Left hindlimb (tissue), 1 donor: ENCODE results near the gene PTCHD4.

ENCODE experiments used
- DNase-seq: peaks from one replicate; pipeline ENCODE4 v3.0.0-alpha.2; 2018

The PTCHD4 gene

GRCh38 chr6:48099713-48100587 lies 11.0 kb downstream of the PTCHD4 start:
- DNase-seq = no peak

DNA sequence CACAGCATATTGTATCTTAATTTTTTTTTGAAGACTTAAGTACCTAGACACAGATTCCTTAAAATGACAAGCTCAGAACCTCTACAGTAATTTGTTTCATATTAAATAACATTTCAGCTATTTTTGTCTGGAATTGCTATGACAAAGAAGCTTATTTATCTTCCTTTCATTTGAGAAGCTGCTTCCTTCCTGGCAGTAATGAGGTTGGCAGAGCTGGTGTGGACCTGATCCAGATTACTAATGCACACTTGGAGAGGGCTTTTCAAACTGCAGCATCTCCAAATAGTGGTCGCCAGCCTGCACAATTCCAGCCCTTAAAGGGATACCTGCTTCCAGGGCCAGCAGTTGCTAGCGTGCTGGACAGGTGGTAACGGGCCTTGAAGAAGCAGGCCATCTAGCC lies 12.1 kb downstream of the PTCHD4 start:
- no peak for DNase-seq

DNA sequence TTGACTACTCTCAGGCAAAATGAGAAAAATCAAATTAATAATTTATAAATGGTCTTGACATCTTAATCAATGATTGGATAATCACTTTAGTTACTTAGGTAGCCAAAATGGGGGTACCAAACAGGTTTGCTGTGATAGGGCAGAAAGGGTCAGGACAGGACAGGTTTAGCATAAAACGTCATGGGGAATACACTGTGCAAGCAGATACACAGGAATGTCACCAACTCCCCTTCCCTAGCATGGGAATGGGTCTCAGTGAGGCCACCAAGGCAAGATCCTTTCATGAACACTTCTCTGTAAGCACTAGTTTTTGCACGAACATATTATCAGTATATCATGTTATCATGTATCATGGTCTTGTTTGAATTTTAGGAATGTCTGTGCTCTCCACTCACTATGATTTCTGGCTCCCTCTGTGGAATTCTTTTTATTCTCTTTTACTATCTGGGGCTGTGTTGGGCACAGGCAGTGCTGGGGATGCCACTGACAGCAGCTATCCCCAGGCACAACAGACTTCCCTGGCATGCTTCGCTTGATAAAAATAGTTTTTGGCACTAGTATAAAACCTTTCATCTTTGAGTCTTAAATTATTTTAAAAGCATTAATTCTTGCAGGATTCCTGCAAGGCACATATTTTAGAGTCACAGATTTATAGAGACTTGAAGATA lies 18.3 kb downstream of the PTCHD4 start:
- no peak for DNase-seq

DNA sequence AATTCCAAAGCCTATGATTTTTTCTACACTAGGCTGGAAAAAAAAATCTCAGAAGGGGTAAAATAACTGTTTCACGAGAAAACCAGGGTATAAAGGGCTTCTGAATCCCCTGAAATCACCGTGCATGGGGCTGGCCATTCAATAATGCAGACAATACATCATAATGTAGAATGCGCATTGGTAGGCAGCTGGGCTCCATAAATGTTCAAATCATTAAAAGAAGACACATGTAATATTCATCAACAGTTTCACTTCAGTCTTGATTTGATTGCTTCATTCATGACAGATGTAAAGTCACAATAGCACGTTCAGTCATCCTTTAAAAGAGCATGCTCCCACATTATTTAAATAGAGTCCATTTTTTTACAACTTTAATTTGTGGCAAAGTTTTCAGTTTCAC lies 20.5 kb downstream of the PTCHD4 start:
- DNase-seq = no peak

DNA sequence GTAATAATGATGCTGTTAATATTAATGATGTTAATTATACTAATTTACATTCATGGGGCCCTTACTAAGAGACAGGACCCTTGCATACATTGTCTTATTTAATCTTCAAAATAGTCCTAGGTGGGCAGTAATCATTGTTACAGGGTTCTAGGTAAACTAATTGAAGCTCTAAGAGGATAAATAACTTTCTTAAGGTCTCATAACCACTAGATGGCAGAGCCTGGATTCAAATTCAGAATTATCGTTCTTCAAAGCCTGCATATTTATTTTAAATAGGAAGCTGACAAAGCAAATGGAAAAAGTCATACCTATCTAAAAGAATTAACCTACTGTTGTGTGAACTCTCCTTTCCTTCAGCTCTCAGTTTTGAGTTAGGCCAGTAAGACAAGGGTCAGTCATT lies 23.5 kb downstream of the PTCHD4 start:
- no peak for DNase-seq

GRCh38 chr6:48086187-48086586 lies 24.8 kb downstream of the PTCHD4 start:
- no peak for DNase-seq

GRCh38 chr6:48085131-48085741 lies 25.8 kb downstream of the PTCHD4 start:
- no peak for DNase-seq

- DNase-seq = no peak
Measured at GRCh38 chr6:48084201-48084600, 26.8 kb downstream of the PTCHD4 start.

DNA sequence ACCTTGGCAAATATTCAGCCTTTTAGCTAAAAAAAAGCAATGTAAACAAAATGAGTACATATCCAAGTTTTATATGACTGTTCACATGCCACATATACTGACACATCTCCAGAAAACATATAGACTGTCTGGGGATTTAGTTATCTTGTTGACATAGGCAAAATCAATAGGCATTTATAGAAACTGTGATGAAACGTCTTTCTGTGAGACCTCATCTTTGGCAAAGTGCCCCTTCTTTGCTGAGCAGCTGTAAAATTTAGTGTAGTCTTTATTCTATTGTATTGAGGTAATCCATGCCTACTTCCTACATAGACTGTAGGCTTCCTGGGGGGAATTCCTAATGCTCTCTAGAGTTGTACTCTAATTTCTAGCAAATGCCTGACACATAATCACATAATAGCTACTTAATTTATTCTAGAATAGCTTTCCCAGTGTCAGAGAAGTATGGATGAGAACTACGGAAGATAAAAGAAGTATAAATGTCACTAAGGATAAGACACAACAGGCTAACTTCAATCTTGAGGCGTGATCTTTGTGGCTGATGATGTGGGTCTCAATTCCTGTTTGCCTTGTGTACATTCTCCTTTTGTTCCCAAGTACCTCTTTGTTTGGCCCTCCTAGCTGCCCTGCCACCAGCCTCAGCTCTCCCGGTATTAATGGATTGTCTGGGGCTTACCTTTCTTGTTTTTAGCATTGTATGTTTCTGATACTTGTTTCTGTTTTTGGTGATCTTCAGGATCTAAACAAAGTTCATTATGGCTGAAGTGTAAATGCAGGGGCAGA lies 30.6 kb downstream of the PTCHD4 start:
- no peak for DNase-seq

DNA sequence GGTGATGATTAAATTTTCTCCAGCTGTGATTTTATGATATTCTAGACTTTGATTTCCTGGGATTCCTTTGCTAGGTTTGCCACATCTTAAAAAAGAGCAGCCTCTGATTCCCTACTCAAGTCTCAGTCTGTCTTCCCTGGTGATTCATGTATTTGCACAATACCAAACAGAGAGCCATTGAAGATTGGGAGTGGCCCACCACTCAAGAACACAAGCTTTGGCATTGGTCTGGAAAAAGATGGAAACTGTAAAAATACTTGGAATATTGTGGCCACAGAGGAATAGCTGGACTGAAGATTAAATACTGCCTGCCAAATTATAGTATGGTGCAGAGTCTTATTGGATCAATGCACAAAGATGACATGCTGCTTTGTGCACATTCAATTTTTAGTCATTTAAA lies 32.9 kb downstream of the PTCHD4 start:
- no peak for DNase-seq

DNA sequence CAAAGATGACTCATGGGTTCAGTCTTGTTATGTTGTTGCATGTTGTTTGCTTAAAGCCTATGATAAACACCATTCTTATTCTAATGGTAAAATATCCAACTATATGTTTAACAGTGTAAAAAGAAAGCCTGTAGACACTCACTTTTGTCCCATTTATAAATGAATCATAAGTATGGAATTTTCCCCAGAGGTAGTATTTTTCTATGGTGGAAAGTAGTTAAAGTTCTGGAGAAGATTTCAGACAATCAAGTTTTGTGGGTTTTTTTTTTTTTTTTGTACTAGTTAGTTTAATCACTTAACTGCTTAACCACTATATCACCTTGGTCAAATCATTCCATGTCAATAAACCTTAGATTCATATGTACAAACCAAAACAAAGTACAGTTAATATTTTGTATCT lies 35.8 kb downstream of the PTCHD4 start:
- no peak for DNase-seq

DNA sequence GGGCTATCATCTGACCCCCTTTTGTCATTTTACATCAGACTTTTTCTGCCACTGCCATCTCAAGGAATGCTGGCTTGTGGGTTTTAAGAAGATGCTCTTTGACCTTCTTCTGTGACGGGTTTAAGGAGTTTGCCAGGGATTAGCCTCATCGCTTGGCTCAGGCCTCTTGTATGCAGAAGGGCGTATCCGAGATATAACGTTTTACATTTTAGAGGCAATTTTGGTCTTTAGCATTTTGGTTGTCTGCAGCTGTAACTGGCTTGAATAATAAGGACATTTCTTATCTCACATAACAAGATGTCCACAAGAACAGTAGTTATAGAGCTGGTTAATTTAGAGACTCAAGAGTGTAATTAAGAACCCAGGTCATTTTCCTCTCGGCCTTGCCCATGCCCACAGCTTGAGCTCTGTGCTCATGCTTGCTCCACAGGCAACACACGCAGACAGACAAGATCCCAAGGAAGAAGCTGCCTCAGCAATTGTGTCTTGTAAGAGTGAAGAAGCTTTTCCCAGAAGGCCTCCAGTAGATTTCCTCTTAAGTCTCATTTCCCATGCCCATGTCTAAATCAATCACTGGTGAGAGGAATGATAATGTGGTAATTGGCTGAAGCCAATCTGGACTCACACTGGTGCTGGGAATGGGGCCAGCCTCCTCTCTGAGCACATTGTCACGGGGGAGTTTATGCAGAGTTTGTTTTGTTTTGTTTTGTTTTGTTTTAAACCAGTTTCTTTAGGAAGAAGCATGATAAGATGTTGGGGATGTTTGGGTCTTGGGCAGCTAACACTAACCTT lies 36.8 kb downstream of the PTCHD4 start:
- DNase-seq = no peak

GRCh38 chr6:48071833-48072232 lies 39.2 kb downstream of the PTCHD4 start:
- DNase-seq = no peak

DNA sequence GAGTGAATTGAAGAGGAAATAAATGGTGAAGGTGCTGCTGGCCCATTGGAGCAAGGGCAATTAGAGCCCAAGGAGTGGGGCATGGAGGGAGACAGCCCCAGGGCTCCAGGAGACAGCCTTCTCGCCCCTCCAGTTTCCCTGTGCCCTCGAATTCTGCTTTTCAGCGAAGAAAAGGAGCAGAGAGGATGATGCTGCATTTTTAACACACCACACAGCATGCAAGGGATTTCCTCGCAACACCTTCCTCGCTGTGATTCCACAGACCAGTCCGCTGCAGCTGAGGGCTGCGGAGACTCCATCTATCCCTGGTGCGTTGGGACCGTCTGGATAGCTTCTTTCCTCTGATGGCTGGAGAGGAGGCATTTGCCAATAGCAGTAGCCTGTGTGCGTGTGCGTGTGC lies 41.7 kb downstream of the PTCHD4 start:
- no peak for DNase-seq

- DNase-seq = peak; percentile 29
Measured at GRCh38 chr6:48068278-48069251, 42.4 kb downstream of the PTCHD4 start.

GRCh38 chr6:48067886-48068277 lies 43.1 kb downstream of the PTCHD4 start:
- no peak for DNase-seq

GRCh38 chr6:48067148-48067712 lies 43.8 kb downstream of the PTCHD4 start:
- no peak for DNase-seq

DNA sequence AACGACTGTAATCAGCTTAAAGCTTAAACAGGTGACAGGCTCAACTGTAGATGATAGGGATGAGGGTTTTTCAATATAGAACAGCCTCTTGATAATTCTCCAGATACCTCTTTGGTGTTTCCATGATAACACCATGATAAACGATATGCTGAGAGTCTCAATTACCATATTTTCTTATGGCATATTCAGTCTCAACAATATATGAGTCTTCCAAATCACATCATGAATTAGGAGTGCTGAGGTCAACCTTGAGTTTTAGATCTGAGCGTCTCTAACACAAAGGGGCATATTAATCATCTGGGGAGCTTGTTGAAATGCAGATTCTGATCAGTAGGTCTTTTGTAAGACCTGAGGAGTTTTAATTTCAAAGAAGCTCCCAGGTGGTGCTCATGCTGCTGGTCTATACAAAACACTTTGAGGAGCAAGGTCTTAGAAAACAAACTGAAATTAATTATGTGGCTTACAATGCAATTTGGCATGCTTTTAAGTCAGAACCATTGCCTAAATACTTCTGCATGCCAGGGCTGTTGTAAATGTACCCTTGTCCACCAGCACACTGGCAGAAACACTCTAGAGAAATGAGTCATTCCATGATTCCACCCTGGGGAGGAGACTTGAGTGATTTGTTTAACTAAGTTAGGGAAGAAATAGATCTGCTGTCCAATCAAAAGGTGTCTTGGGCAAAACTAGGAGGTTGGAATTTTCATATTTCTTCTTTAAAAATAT lies 49.6 kb downstream of the PTCHD4 start:
- no peak for DNase-seq
